Measurements from ENCODE around the gene LEFTY1. TPM values are rescaled to one million over a fixed set of nuclear protein-coding genes. Genes with fewer than 3 reads are reported as not detected.

LEFTY1 gene
- total and polyA plus RNA-seq, 9 of the 15 experiments (the other 6 are each of a cell fraction or from before 2014, with no cell fraction given) = 0.07 to 0.24 (median 0.17) TPM; not detected in 5

DNA sequence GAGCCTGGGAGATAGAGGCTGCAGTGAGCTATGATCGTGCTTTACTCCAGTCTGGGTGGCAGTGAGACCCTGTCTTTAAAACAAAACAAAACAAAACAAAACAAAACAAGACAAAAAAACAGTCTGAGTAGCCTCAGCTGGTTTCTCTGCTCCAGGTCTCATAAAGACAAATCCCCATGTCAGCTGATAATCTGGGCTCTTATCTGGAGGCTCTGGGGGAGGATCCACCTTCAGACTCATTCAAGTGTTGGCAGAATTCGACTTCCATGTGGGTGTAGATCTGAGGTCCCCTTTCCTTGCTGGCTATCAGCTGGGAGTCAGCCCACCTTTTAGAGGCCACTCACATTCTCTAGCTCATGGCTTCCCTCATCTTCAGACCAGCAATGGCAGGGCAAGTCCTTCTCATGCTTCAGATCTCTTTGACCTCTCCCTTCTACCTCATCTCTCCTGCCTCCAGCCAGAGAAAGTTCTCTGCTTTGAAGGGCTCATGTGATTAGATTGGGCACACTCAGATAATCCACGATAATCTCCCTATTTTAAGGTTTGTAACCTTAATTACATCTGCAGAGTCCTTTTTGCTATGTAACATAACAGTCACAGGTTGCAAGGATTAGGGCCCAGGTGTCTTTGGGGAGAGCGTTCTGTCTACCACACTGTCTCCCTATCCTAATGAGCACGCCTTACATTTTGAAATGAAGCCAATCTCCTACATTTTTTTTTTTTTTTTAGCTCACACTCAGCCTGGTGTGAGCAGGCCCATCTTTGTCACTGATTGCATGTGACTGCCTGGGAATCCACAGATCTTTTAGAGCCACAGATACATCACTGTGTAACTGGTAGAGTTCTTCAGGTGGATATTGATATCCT is 42.6 kb upstream of the LEFTY1 start (continued):
- TF ChIP-seq, protein P1, sequence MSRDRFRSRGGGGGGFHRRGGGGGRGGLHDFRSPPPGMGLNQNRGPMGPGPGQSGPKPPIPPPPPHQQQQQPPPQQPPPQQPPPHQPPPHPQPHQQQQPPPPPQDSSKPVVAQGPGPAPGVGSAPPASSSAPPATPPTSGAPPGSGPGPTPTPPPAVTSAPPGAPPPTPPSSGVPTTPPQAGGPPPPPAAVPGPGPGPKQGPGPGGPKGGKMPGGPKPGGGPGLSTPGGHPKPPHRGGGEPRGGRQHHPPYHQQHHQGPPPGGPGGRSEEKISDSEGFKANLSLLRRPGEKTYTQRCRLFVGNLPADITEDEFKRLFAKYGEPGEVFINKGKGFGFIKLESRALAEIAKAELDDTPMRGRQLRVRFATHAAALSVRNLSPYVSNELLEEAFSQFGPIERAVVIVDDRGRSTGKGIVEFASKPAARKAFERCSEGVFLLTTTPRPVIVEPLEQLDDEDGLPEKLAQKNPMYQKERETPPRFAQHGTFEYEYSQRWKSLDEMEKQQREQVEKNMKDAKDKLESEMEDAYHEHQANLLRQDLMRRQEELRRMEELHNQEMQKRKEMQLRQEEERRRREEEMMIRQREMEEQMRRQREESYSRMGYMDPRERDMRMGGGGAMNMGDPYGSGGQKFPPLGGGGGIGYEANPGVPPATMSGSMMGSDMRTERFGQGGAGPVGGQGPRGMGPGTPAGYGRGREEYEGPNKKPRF (IDR thresholded peaks at IDR 0.05; ENCODE audit: low read depth, low read length) = no peak
- TF ChIP-seq SNRNP70 (optimal IDR thresholded peaks at IDR 0.05; ENCODE audit: low read depth, low read length) (no peak), ZC3H11A (IDR thresholded peaks at IDR 0.05; ENCODE audit: low read depth, low read length) (no peak), BCOR (IDR thresholded peaks at IDR 0.05) (no peak; the same call in 1 of the 2 replicates), ETV6 (IDR thresholded peaks at IDR 0.05; ENCODE audit: borderline replicate concordance in 1 of 2, low read depth in 2 of 2, low read length in 1 of 2) (no peak), ETV6 (CRISPR knock-in tag; IDR thresholded peaks at IDR 0.05; ENCODE audit: borderline replicate concordance) (no peak), EGR1 (conservative IDR thresholded peaks at IDR 0.05) (peak; percentile 84), RBM15 (IDR thresholded peaks at IDR 0.05; ENCODE audit: insufficient read depth, low read length) (no peak), FOXK1 (CRISPR knock-in tag; IDR thresholded peaks at IDR 0.05; ENCODE audit: borderline replicate concordance) (no peak), FOXP1 (CRISPR knock-in tag; IDR thresholded peaks at IDR 0.05) (no peak), ZNF121 (CRISPR knock-in tag; conservative IDR thresholded peaks at IDR 0.05) (no peak), YBX1 (IDR thresholded peaks at IDR 0.05) (no peak), MTA2 (IDR thresholded peaks at IDR 0.05; ENCODE audit: low read depth) (peak; percentile 41), PHF8 (IDR thresholded peaks at IDR 0.05; ENCODE audit: borderline replicate concordance, low read length) (no peak; the same call in 1 of the 2 replicates), ELF4 (CRISPR knock-in tag; IDR thresholded peaks at IDR 0.05) (no peak), ATF6 (CRISPR knock-in tag; IDR thresholded peaks at IDR 0.05) (no peak), NONO (IDR thresholded peaks at IDR 0.05; ENCODE audit: low read depth in 2 of 2, low read length in 1 of 2) (no peak), ZFP1 (CRISPR knock-in tag; IDR thresholded peaks at IDR 0.05) (no peak), HNRNPL (IDR thresholded peaks at IDR 0.05; ENCODE audit: low read depth, low read length) (no peak), NFIX (CRISPR knock-in tag; IDR thresholded peaks at IDR 0.05; ENCODE audit: low read depth) (no peak), SOX6 (IDR thresholded peaks at IDR 0.05) (peak; percentile 61; the same call in 1 of the 2 replicates), ZEB2 (IDR thresholded peaks at IDR 0.05) (0 out of 2 replicates have a peak, but pooled peaks have one; percentile 48)
- TF ChIP-seq, protein P2, sequence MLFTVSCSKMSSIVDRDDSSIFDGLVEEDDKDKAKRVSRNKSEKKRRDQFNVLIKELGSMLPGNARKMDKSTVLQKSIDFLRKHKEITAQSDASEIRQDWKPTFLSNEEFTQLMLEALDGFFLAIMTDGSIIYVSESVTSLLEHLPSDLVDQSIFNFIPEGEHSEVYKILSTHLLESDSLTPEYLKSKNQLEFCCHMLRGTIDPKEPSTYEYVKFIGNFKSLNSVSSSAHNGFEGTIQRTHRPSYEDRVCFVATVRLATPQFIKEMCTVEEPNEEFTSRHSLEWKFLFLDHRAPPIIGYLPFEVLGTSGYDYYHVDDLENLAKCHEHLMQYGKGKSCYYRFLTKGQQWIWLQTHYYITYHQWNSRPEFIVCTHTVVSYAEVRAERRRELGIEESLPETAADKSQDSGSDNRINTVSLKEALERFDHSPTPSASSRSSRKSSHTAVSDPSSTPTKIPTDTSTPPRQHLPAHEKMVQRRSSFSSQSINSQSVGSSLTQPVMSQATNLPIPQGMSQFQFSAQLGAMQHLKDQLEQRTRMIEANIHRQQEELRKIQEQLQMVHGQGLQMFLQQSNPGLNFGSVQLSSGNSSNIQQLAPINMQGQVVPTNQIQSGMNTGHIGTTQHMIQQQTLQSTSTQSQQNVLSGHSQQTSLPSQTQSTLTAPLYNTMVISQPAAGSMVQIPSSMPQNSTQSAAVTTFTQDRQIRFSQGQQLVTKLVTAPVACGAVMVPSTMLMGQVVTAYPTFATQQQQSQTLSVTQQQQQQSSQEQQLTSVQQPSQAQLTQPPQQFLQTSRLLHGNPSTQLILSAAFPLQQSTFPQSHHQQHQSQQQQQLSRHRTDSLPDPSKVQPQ (CRISPR knock-in tag; IDR thresholded peaks at IDR 0.05; ENCODE audit: borderline replicate concordance) = no peak

All from K562 (cell line).